ENCODE results near the gene FOXA1.
A peak's percentile ranks its signal among the peaks of the same experiment; 100 is the strongest.

FOXA1 gene

GRCh38 chr14:37601865-37602264 is 6.8 kb upstream of the FOXA1 start:
- no peak for DNase-seq
- Histone ChIP-seq H2AK5ac (ENCODE audit: low read length) (no peak overlapping the region), H3K36me3 (ENCODE audit: control insufficient read depth, insufficient read depth, low read length) (no peaks in the 10 kb centered on the region), H3K56ac (ENCODE audit: low read length) (no peak overlapping the region), H3K79me2 (ENCODE audit: control insufficient read depth, insufficient read depth, low read length) (no peaks in the 10 kb centered on the region), H3K4me3 (ENCODE audit: low read length) (no peak overlapping the region), H2BK15ac (replicated peaks; ENCODE audit: low read depth) (no peak overlapping the region), H3K27me3 (ENCODE audit: insufficient read depth, low read length, poor library complexity) (peaks cover 51% of the 10 kb centered on the region), H3K4me2 (ENCODE audit: low read length) (no peak overlapping the region), H3K4ac (ENCODE audit: low read depth, low read length) (no peak overlapping the region), H4K8ac (ENCODE audit: low read depth, low read length) (no peak overlapping the region), H2BK120ac (ENCODE audit: low read depth, low read length) (no peak overlapping the region), H3K18ac (ENCODE audit: low read length) (no peak overlapping the region), H3K4me1 (ENCODE audit: control insufficient read depth, low read depth, low read length) (no peaks in the 10 kb centered on the region), H3K79me1 (ENCODE audit: low read length) (no peaks in the 10 kb centered on the region), H3K23ac (ENCODE audit: low read length) (no peak overlapping the region), H3K9ac (ENCODE audit: low read length) (no peak overlapping the region), H2BK5ac (ENCODE audit: low read length) (no peak overlapping the region), H3K27ac (ENCODE audit: low read depth, low read length) (no peak overlapping the region), H4K5ac (ENCODE audit: low read length) (no peak overlapping the region)
- no CpG with 5 or more reads among the region's 22 CpGs for WGBS (ENCODE audit: extremely low coverage, insufficient coverage, low lambda C conversion rate)

GRCh38 chr14:37600880-37601741 is 6.1 kb upstream of the FOXA1 start:
- H3K27me3 ChIP-seq (ENCODE audit: insufficient read depth, low read length, poor library complexity), result peaks cover 55% of the 10 kb centered on the region
- no CpG with 5 or more reads among the region's 4 CpGs for WGBS (ENCODE audit: extremely low coverage, insufficient coverage, low lambda C conversion rate)
- no peaks in the 10 kb centered on the region for H3K36me3 ChIP-seq (ENCODE audit: control insufficient read depth, insufficient read depth, low read length)

GRCh38 chr14:37599507-37600368 is 4.7 kb upstream of the FOXA1 start:
- peak; percentile 55 for DNase-seq

More at GRCh38 chr14:37600880-37601741, 6.1 kb upstream of the FOXA1 start:
- H3K9ac ChIP-seq (ENCODE audit: low read length), result no peak overlapping the region
- no peaks in the 10 kb centered on the region for H3K4me1 ChIP-seq (ENCODE audit: control insufficient read depth, low read depth, low read length)
- H2BK15ac ChIP-seq (replicated peaks; ENCODE audit: low read depth), result no peak overlapping the region
- H3K23ac ChIP-seq (ENCODE audit: low read length), result no peak overlapping the region
- no peak overlapping the region for H3K56ac ChIP-seq (ENCODE audit: low read length)
- H3K4me2 ChIP-seq (ENCODE audit: low read length), result no peak overlapping the region
- no peak overlapping the region for H4K5ac ChIP-seq (ENCODE audit: low read length)
- H3K18ac ChIP-seq (ENCODE audit: low read length), result no peak overlapping the region
- H2BK5ac ChIP-seq (ENCODE audit: low read length), result no peak overlapping the region
- no peak overlapping the region for H4K8ac ChIP-seq (ENCODE audit: low read depth, low read length)
- H3K79me1 ChIP-seq (ENCODE audit: low read length), result no peaks in the 10 kb centered on the region
- H2BK120ac ChIP-seq (ENCODE audit: low read depth, low read length), result no peak overlapping the region
- no peak overlapping the region for H2AK5ac ChIP-seq (ENCODE audit: low read length)
- no peak overlapping the region for H3K27ac ChIP-seq (ENCODE audit: low read depth, low read length)
- H3K4me3 ChIP-seq (ENCODE audit: low read length), result no peak overlapping the region
- no peaks in the 10 kb centered on the region for H3K79me2 ChIP-seq (ENCODE audit: control insufficient read depth, insufficient read depth, low read length)
- DNase-seq, result no peak
- H3K4ac ChIP-seq (ENCODE audit: low read depth, low read length), result no peak overlapping the region

GRCh38 chr14:37598747-37599506 is 3.9 kb upstream of the FOXA1 start:
- H3K4ac ChIP-seq (ENCODE audit: low read depth, low read length), result no peak overlapping the region
- no peak overlapping the region for H3K4me3 ChIP-seq (ENCODE audit: low read length)
- H3K79me1 ChIP-seq (ENCODE audit: low read length), result no peaks in the 10 kb centered on the region
- H3K23ac ChIP-seq (ENCODE audit: low read length), result peak overlapping the region; percentile 94
- no peak overlapping the region for H3K18ac ChIP-seq (ENCODE audit: low read length)
- peak overlapping the region; percentile 58 for H3K4me2 ChIP-seq (ENCODE audit: low read length)
- no peak overlapping the region for H3K27ac ChIP-seq (ENCODE audit: low read depth, low read length)
- H2AK5ac ChIP-seq (ENCODE audit: low read length), result no peak overlapping the region
- no peaks in the 10 kb centered on the region for H3K4me1 ChIP-seq (ENCODE audit: control insufficient read depth, low read depth, low read length)
- H2BK120ac ChIP-seq (ENCODE audit: low read depth, low read length), result no peak overlapping the region
- H2BK5ac ChIP-seq (ENCODE audit: low read length), result no peak overlapping the region
- H4K5ac ChIP-seq (ENCODE audit: low read length), result no peak overlapping the region
- no CpG with 5 or more reads among the region's 36 CpGs for WGBS (ENCODE audit: extremely low coverage, insufficient coverage, low lambda C conversion rate)
- DNase-seq, result no peak
- H4K8ac ChIP-seq (ENCODE audit: low read depth, low read length), result no peak overlapping the region
- H3K79me2 ChIP-seq (ENCODE audit: control insufficient read depth, insufficient read depth, low read length), result no peaks in the 10 kb centered on the region
- H3K27me3 ChIP-seq (ENCODE audit: insufficient read depth, low read length, poor library complexity), result peaks cover 60% of the 10 kb centered on the region
- no peaks in the 10 kb centered on the region for H3K36me3 ChIP-seq (ENCODE audit: control insufficient read depth, insufficient read depth, low read length)
- no peak overlapping the region for H3K9ac ChIP-seq (ENCODE audit: low read length)
- no peak overlapping the region for H2BK15ac ChIP-seq (replicated peaks; ENCODE audit: low read depth)
- peak overlapping the region; percentile 77 for H3K56ac ChIP-seq (ENCODE audit: low read length)

More at GRCh38 chr14:37599507-37600368, 4.7 kb upstream of the FOXA1 start:
- H3K9ac ChIP-seq (ENCODE audit: low read length), result peak overlapping the region; percentile 40
- H3K79me1 ChIP-seq (ENCODE audit: low read length), result no peaks in the 10 kb centered on the region
- H2BK120ac ChIP-seq (ENCODE audit: low read depth, low read length), result no peak overlapping the region
- H3K18ac ChIP-seq (ENCODE audit: low read length), result no peak overlapping the region
- no peaks in the 10 kb centered on the region for H3K36me3 ChIP-seq (ENCODE audit: control insufficient read depth, insufficient read depth, low read length)
- peak overlapping the region; percentile 89 for H3K23ac ChIP-seq (ENCODE audit: low read length)
- H4K5ac ChIP-seq (ENCODE audit: low read length), result no peak overlapping the region
- H2BK15ac ChIP-seq (replicated peaks; ENCODE audit: low read depth), result no peak overlapping the region
- H2AK5ac ChIP-seq (ENCODE audit: low read length), result no peak overlapping the region
- H3K4me3 ChIP-seq (ENCODE audit: low read length), result no peak overlapping the region
- no peaks in the 10 kb centered on the region for H3K4me1 ChIP-seq (ENCODE audit: control insufficient read depth, low read depth, low read length)
- H3K4ac ChIP-seq (ENCODE audit: low read depth, low read length), result no peak overlapping the region
- H3K79me2 ChIP-seq (ENCODE audit: control insufficient read depth, insufficient read depth, low read length), result no peaks in the 10 kb centered on the region
- no peak overlapping the region for H3K27ac ChIP-seq (ENCODE audit: low read depth, low read length)
- no CpG with 5 or more reads among the region's 57 CpGs for WGBS (ENCODE audit: extremely low coverage, insufficient coverage, low lambda C conversion rate)
- peaks cover 60% of the 10 kb centered on the region for H3K27me3 ChIP-seq (ENCODE audit: insufficient read depth, low read length, poor library complexity)
- no peak overlapping the region for H4K8ac ChIP-seq (ENCODE audit: low read depth, low read length)
- H2BK5ac ChIP-seq (ENCODE audit: low read length), result no peak overlapping the region
- H3K4me2 ChIP-seq (ENCODE audit: low read length), result peak overlapping the region; percentile 48
- peak overlapping the region; percentile 56 for H3K56ac ChIP-seq (ENCODE audit: low read length)

- Histone ChIP-seq H4K5ac (ENCODE audit: low read length) (no peak overlapping the region), H3K56ac (ENCODE audit: low read length) (peak overlapping the region; percentile 77), H3K23ac (ENCODE audit: low read length) (peak overlapping the region; percentile 94), H2BK15ac (replicated peaks; ENCODE audit: low read depth) (no peak overlapping the region), H3K18ac (ENCODE audit: low read length) (no peak overlapping the region), H3K27ac (ENCODE audit: low read depth, low read length) (no peak overlapping the region), H3K4me2 (ENCODE audit: low read length) (peak overlapping the region; percentile 58), H3K27me3 (ENCODE audit: insufficient read depth, low read length, poor library complexity) (peaks cover 60% of the 10 kb centered on the region), H3K9ac (ENCODE audit: low read length) (peak overlapping the region; percentile 50), H3K4me3 (ENCODE audit: low read length) (no peak overlapping the region), H3K4me1 (ENCODE audit: control insufficient read depth, low read depth, low read length) (no peaks in the 10 kb centered on the region), H4K8ac (ENCODE audit: low read depth, low read length) (no peak overlapping the region), H2AK5ac (ENCODE audit: low read length) (no peak overlapping the region), H3K4ac (ENCODE audit: low read depth, low read length) (no peak overlapping the region), H3K79me2 (ENCODE audit: control insufficient read depth, insufficient read depth, low read length) (no peaks in the 10 kb centered on the region), H2BK120ac (ENCODE audit: low read depth, low read length) (no peak overlapping the region), H3K79me1 (ENCODE audit: low read length) (no peaks in the 10 kb centered on the region), H2BK5ac (ENCODE audit: low read length) (no peak overlapping the region), H3K36me3 (ENCODE audit: control insufficient read depth, insufficient read depth, low read length) (no peaks in the 10 kb centered on the region)
- DNase-seq, result no peak
- no CpG with 5 or more reads among the region's 50 CpGs for WGBS (ENCODE audit: extremely low coverage, insufficient coverage, low lambda C conversion rate)
These were observed 3.1 kb upstream of the FOXA1 start for GRCh38 chr14:37597914-37598746.
